ENCODE data around the gene SH3RF3.
A peak's percentile ranks its signal among the peaks of the same experiment; 100 is the strongest.
"Not testable (repeated sequence)": the region's sequence is repeated elsewhere in the genome, so short reads cannot be mapped to it uniquely, and the experiment has no call there.

Gene SH3RF3

GRCh38 chr2:109222825-109223471 lies 93.9 kb downstream of the SH3RF3 start:
- no peak for DNase-seq

- DNase-seq: no peak
Observed at GRCh38 chr2:109223490-109223889, 94.5 kb downstream of the SH3RF3 start.

- DNase-seq: not testable (repeated sequence)
Observed at GRCh38 chr2:109224341-109224740, 95.3 kb downstream of the SH3RF3 start.

- no peak for DNase-seq
Observed at GRCh38 chr2:109225170-109225782, 96.3 kb downstream of the SH3RF3 start.

- no peak for DNase-seq
Observed at GRCh38 chr2:109226128-109226527, 97.1 kb downstream of the SH3RF3 start.

GRCh38 chr2:109226622-109227021 lies 97.6 kb downstream of the SH3RF3 start:
- DNase-seq: no peak

- DNase-seq: no peak
Observed at GRCh38 chr2:109229094-109229675, 100.2 kb downstream of the SH3RF3 start.

- no peak for DNase-seq
Observed at GRCh38 chr2:109230941-109231420, 102.0 kb downstream of the SH3RF3 start.

- no peak for DNase-seq
Observed at GRCh38 chr2:109231428-109231827, 102.4 kb downstream of the SH3RF3 start.

GRCh38 chr2:109231996-109232705 lies 103.1 kb downstream of the SH3RF3 start:
- DNase-seq: no peak

GRCh38 chr2:109232909-109233308 lies 103.9 kb downstream of the SH3RF3 start:
- no peak for DNase-seq

GRCh38 chr2:109233643-109234042 lies 104.6 kb downstream of the SH3RF3 start:
- DNase-seq: no peak

- no peak for DNase-seq
Observed at GRCh38 chr2:109234355-109234754, 105.3 kb downstream of the SH3RF3 start.

- no peak for DNase-seq
Observed at GRCh38 chr2:109236147-109236546, 107.1 kb downstream of the SH3RF3 start.

- DNase-seq: no peak
Observed at GRCh38 chr2:109237792-109238191, 108.8 kb downstream of the SH3RF3 start.

GRCh38 chr2:109238580-109238979 lies 109.6 kb downstream of the SH3RF3 start:
- DNase-seq: peak; percentile 48

GRCh38 chr2:109239720-109240119 lies 110.7 kb downstream of the SH3RF3 start:
- DNase-seq: no peak

GRCh38 chr2:109242210-109242653 lies 113.2 kb downstream of the SH3RF3 start:
- DNase-seq: no peak

GRCh38 chr2:109242654-109243331 lies 113.8 kb downstream of the SH3RF3 start:
- no peak for DNase-seq

- DNase-seq: no peak
Observed at GRCh38 chr2:109243526-109244303, 114.7 kb downstream of the SH3RF3 start.

- no peak for DNase-seq
Observed at GRCh38 chr2:109244304-109244582, 115.2 kb downstream of the SH3RF3 start.

- no peak for DNase-seq
Observed at GRCh38 chr2:109244750-109245382, 115.9 kb downstream of the SH3RF3 start.

Data from CD4-positive, alpha-beta T cell treated with Interleukin-6 for 4 hours (primary cell).